22Rv1 (cell line): ENCODE measurements around the gene CYB561D1.

Source experiments
- H3K27ac ChIP-seq: fragments of 450-650 bp; 2 replicates; pipeline ENCODE4 v1.5.1; 2017
- CTCF ChIP-seq: fragments of 450-650 bp; IDR thresholded peaks from 2 replicates; pipeline ENCODE4 v1.5.1; 2017; ENCODE audit warnings: mild to moderate bottlenecking
- ZFX ChIP-seq: fragments of 450-650 bp; IDR thresholded peaks from 2 replicates; pipeline ENCODE4 v1.6.1; 2017; ENCODE audit warnings: antibody characterized with exemption, borderline replicate concordance

CYB561D1 gene

GRCh38 chr1:109522026-109522425 lies 28.1 kb downstream of the CYB561D1 start:
- TF ChIP-seq ZFX (no peak), CTCF (no peak)
- H3K27ac ChIP-seq, result no peak overlapping the region

DNA sequence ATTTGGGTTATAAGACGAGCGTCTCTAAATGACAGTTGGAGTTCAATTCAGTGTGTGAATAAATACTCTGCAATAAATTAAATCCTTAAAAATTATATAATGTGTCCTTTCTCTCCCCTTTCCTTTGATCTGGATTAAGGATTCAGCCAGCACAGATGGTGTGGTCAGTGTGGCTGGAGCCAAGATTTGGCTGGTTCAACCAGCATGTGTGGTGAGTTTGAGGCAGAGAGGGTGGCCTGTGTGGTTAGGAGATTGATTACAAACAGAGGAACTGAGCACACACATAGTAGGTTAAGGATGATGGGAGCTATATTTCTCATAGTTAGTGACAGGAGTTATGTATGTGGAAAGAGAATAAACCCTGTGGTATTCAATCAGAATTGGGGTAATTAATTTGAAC lies 29.8 kb downstream of the CYB561D1 start:
- TF ChIP-seq ZFX, result no peak
- H3K27ac ChIP-seq, result no peak overlapping the region

DNA sequence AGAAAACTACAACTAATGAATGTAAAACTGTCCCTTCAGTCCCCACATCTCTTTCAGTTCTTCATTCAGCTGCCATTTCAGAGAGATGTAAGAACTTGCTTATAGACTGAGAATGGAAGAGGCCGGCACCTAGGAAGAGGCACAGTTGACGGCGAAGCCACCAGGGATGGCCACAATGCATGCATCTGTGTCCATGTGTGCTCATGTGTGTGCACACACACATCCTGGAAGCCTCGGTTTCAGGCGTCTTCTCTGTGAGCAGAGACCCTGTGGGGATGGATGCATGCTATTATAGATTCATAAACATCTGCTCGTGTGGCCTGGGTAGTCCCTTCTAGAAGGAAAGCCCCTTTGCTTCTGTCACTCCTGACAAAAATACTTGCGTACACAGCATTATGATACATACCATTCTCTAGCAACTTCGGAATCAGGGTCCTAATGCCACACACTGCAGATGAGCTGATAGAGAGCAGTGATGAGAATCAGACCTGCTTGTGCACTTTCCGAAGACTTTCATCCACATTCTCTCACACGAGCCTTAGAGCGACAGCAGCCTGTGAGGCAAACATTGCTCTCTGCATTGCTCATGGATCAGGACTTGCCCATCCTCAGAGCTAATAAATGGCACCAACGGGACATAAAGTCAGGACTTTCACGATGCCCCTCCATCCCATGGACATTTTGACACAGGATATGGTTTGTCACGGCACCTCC lies 33.4 kb downstream of the CYB561D1 start:
- no peak for TF ChIP-seq ZFX
- no peak for TF ChIP-seq CTCF

DNA sequence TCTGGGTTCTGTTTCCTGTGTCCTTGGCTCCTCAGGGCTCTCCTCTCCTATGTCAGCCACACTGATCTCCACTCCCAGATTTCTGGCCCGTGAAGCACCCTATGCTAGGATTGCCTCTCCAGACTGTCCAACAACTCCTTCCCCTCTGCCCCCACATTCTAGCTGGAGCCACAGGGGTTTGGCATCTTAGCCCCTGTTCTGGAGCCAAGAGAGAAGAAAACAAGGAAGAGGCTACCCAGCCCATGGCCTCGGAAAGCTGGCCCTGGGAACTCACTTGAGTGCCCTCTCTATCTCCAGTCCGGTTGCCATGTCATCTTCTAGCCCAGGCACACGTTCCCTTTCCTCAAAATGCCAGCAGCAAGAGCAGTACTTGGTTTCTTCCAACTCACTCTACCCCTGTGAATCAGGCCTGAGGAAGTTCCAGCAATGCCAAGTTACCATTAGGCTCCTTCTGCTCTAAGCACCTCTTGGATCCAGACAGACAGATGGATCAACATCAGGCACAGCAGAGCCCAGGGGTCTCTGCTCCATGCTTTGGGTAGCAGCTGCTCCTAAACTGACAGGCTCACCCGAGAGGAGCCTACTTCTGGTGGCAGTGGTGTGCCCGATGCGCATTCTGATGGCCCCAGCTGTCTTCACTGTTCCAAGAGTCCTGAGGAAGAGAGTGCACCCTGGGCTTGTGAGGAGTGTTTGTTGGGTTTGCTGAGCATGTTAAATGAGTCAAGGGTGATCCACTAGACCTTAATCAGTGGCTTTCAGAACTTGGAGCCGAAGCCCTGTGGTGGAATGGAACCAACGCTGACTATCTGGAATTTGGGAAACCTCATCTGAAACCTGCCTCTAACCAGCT lies 34.2 kb downstream of the CYB561D1 start:
- H3K27ac ChIP-seq, result no peak overlapping the region

More for the DNA sequence above, 33.4 kb downstream of the CYB561D1 start:
- H3K27ac ChIP-seq, result no peak overlapping the region

DNA sequence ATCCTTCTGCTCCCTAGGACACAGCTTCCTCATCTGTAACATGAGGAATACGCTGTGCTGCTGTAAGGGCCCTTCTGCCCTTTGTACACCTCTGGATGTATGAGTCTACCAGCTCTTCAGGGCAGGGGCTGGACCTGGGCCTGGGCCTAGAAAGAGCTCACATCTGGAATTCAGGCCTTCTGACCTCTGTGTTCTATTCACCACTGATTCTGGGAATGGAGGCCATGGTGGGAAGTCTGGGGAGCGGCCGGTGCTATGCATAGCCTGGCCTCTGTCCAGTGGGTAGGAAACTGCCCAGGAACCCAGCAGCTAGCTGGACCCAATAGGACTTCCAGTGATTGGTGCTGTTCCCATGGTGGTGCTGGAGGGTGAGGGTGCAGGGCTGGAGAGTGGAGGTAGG lies 34.8 kb downstream of the CYB561D1 start:
- no peak for TF ChIP-seq ZFX
- H3K27ac ChIP-seq, result no peak overlapping the region

More for the DNA sequence above, 34.2 kb downstream of the CYB561D1 start:
- TF ChIP-seq ZFX, result no peak
- no peak for TF ChIP-seq CTCF

- no peak for TF ChIP-seq ZFX
- no peak for TF ChIP-seq CTCF
- H3K27ac ChIP-seq, result no peak overlapping the region
These were observed 36.1 kb downstream of the CYB561D1 start for GRCh38 chr1:109529881-109530456.

DNA sequence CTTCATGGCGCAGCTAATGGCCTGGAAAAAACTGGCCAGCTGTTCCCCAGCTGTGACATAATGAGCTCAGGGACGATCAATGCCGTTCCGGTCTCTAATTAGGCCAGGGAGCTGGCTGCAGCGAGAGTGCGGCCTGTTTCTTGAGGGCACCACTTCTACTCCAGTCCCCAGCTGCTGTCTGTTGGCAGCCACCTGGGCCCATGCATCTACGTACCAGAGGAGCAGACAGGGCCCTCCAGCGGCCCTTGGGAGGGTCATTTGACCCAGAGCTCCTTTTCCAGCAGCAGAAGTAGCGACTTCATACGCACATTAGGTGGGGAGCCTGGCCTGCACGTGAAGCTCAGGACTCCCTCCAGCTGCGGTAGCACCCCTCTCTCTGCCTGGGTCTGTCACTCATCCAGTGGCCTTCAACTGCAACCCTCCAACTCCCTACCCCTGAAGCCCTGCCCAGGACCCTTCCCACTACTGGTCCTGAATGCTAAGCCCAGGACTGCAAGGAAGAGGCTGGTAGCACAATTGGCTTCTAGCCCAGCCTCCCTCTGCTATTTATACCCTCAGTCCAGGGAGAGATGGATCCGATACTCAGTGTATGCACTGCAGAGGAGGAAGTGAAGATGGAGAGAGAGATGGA lies 36.7 kb downstream of the CYB561D1 start:
- no peak overlapping the region for H3K27ac ChIP-seq

More for the DNA sequence above, 36.7 kb downstream of the CYB561D1 start:
- no peak for TF ChIP-seq CTCF
- TF ChIP-seq ZFX, result no peak
